Testis (tissue), 2 donors: ENCODE results near the gene ESRRA.

Source experiments
- CTCF ChIP-seq, 3 experiments: fragments of 450-650 bp in 2 of 3; fragments of 200-600 bp in 1 of 3; sonication (generic) in 1 of 3; IDR thresholded peaks; one replicate each; pipeline ENCODE4 v1.5.1; 2016 to 2019; ENCODE audit warnings: antibody characterized with exemption in 3 of 3, mild to moderate bottlenecking in 2 of 3, moderate library complexity in 1 of 3
- POLR2A ChIP-seq: fragments of 450-650 bp; IDR thresholded peaks from one replicate; pipeline ENCODE4 v1.6.1; 2017; ENCODE audit warnings: antibody characterized with exemption, mild to moderate bottlenecking, moderate library complexity

DNA sequence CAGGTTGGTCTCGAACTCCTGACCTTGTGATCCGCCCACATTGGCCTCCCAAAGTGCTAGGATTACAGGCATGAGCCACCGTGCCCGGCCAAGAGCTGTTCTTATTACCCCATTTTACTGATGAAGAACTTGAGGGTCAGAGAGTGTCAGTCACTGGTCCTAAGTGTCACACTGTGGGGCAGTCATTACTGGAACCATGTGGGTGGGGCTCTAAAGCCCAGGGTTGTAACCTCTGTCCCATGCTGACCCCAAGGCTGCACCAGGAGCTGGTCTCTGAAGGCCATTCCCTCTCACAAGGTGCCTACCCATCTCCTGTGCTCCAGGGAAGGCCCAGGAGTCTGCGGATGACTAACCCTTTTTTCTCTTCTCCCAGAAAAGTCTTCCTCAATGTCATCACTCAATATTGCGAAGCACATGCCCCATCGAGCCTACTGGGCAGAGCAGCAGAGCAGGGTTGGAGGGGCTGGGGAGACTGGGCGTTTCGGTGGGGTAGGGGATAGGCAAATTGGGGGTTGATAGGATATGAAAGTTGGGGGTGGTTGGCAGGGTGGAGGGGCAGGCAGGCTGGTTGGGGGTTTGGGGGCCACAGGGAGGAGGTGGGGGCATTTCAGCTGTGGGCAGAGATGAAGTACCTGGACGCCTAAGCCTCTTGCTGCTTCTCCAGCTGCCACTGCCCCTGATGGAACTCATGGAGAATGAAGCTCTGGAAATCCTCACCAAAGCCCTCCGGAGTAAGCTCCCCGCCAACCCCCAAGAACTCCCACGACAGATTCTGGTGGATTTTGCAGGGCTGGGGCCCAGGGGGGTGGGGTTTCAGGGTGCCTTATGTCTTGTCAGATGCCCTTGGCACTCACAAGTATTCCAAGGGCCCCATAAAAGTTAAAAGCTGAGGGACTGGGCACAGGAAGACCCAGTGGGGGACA, 2.0 kb upstream of the ESRRA start:
- TF ChIP-seq CTCF (IDR thresholded peaks at IDR 0.05): no peak
- no peak for TF ChIP-seq POLR2A
